ENCODE measurements around the gene GGT6. TPM values are rescaled to one million over a fixed set of nuclear protein-coding genes. Genes with fewer than 3 reads are reported as not detected.

The GGT6 gene
- total RNA-seq, 1 experiment from 2014 or later, result 3.7 TPM

DNA sequence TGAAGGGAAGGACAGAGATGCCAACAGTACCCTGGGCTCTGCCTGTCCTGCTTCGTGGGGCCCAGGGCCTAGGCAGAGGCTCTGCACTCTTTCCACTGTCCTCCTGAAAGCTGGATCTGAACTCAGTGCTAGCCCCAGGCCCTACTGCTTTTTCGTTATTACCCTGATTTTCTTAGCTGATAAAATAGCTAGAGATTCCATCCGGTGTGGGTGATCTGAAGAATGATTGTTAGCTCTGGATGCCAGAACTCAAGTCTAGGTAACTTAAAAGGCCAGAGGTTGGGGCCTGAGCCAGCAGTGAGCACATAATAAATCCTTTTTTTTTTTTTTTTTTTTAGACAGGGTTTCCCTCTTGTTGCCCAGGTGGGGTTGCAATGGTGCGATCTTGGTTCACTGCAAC is 3.4 kb downstream of the GGT6 start:
- Histone ChIP-seq H3K27me3 (ENCODE audit: insufficient read depth, low read depth) (no peaks in the 10 kb centered on the region), H2AFZ (no peak overlapping the region), H3K79me2 (ENCODE audit: low read depth) (peaks cover 32% of the 10 kb centered on the region), H3K4me2 (no peak overlapping the region), H3K4me3 (no peak overlapping the region), H3K27ac (no peak overlapping the region), H3K36me3 (ENCODE audit: low read depth) (peaks cover 18% of the 10 kb centered on the region), H3K9me3 (ENCODE audit: insufficient read depth, low read depth) (no peaks in the 10 kb centered on the region), H3K4me1 (replicated peaks; ENCODE audit: insufficient read depth) (peaks cover 15% of the 10 kb centered on the region), H3K9me2 (ENCODE audit: insufficient read depth) (no peaks in the 10 kb centered on the region), H3F3A (ENCODE audit: insufficient read depth, low read depth) (peaks cover 12% of the 10 kb centered on the region), H4K20me1 (ENCODE audit: insufficient read depth) (no peaks in the 10 kb centered on the region)
- TF ChIP-seq, protein P1, sequence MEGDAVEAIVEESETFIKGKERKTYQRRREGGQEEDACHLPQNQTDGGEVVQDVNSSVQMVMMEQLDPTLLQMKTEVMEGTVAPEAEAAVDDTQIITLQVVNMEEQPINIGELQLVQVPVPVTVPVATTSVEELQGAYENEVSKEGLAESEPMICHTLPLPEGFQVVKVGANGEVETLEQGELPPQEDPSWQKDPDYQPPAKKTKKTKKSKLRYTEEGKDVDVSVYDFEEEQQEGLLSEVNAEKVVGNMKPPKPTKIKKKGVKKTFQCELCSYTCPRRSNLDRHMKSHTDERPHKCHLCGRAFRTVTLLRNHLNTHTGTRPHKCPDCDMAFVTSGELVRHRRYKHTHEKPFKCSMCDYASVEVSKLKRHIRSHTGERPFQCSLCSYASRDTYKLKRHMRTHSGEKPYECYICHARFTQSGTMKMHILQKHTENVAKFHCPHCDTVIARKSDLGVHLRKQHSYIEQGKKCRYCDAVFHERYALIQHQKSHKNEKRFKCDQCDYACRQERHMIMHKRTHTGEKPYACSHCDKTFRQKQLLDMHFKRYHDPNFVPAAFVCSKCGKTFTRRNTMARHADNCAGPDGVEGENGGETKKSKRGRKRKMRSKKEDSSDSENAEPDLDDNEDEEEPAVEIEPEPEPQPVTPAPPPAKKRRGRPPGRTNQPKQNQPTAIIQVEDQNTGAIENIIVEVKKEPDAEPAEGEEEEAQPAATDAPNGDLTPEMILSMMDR (conservative IDR thresholded peaks at IDR 0.05), result no peak
- no peak for TF ChIP-seq EZH2 (IDR thresholded peaks at IDR 0.05; ENCODE audit: low read depth)
- intact Hi-C loops (cut with micrococcal nuclease; ENCODE audit: unreplicated experiment), result no loop called here
- BruUV-seq (replicated peaks), result no TSS peak
- ChIA-PET POLR2A (ENCODE audit: unreplicated experiment) (no interaction called here), CTCF (no interaction called here)
- DNase-seq, result no peak

GRCh38 chr17:4555873-4556759 is 4.3 kb downstream of the GGT6 start:
- ChIA-PET POLR2A (ENCODE audit: unreplicated experiment) (interaction anchor here (0.6 kb wide), 1 partner anchor 42 kb away, joined by 4 read pairs; no protein-coding TSS in a partner anchor), CTCF (interaction anchor here (0.6 kb wide), 1 partner anchor 22 kb away, joined by 4 read pairs; no protein-coding TSS in a partner anchor)
- peaks cover 26% of the 10 kb centered on the region for H3K36me3 ChIP-seq (ENCODE audit: low read depth)
- peak overlapping the region; percentile 97 for H3K4me2 ChIP-seq
- H4K20me1 ChIP-seq (ENCODE audit: insufficient read depth), result no peaks in the 10 kb centered on the region; the same call in 1 of the 2 replicates
- DNase-seq, result no peak
- H3K9me3 ChIP-seq (ENCODE audit: insufficient read depth, low read depth), result no peaks in the 10 kb centered on the region
- intact Hi-C loops (cut with micrococcal nuclease; ENCODE audit: unreplicated experiment), result loop anchor here (2.0 kb wide), 2 partner anchors 41 to 79 kb away; no protein-coding TSS in a partner anchor
- peak overlapping the region; percentile 94 for H3K4me3 ChIP-seq
- H3K27ac ChIP-seq, result no peak overlapping the region
- no peaks in the 10 kb centered on the region for H3K27me3 ChIP-seq (ENCODE audit: insufficient read depth, low read depth)
- no peaks in the 10 kb centered on the region for H3K9me2 ChIP-seq (ENCODE audit: insufficient read depth)
- H3F3A ChIP-seq (ENCODE audit: insufficient read depth, low read depth), result peaks cover 11% of the 10 kb centered on the region
- H2AFZ ChIP-seq, result peak overlapping the region; percentile 89
- H3K79me2 ChIP-seq (ENCODE audit: low read depth), result peaks cover 36% of the 10 kb centered on the region
- H3K4me1 ChIP-seq (replicated peaks; ENCODE audit: insufficient read depth), result peaks cover 15% of the 10 kb centered on the region
- TF ChIP-seq EZH2 (IDR thresholded peaks at IDR 0.05; ENCODE audit: low read depth), result no peak
- TF ChIP-seq, protein P1 (conservative IDR thresholded peaks at IDR 0.05), result no peak
- BruUV-seq (replicated peaks), result no TSS peak

- Histone ChIP-seq H3K36me3 (ENCODE audit: low read depth) (peaks cover 36% of the 10 kb centered on the region), H3K9me3 (ENCODE audit: insufficient read depth, low read depth) (no peaks in the 10 kb centered on the region), H3K4me1 (replicated peaks; ENCODE audit: insufficient read depth) (peaks cover 15% of the 10 kb centered on the region), H3K27ac (peak within 1 kb of the TSS; percentile 23), H3K9me2 (ENCODE audit: insufficient read depth) (no peaks in the 10 kb centered on the region), H3F3A (ENCODE audit: insufficient read depth, low read depth) (peaks cover 20% of the 10 kb centered on the region), H3K79me2 (ENCODE audit: low read depth) (peaks cover 45% of the 10 kb centered on the region), H3K27me3 (ENCODE audit: insufficient read depth, low read depth) (no peaks in the 10 kb centered on the region), H3K4me2 (peak within 1 kb of the TSS; percentile 97), H3K4me3 (peak within 1 kb of the TSS; percentile 94), H4K20me1 (ENCODE audit: insufficient read depth) (no peaks in the 10 kb centered on the region; the same call in 1 of the 2 replicates), H2AFZ (peak within 1 kb of the TSS; percentile 89)
- intact Hi-C loops (cut with micrococcal nuclease; ENCODE audit: unreplicated experiment), result loop anchor here (2.0 kb wide), 2 partner anchors 40 to 78 kb away; no protein-coding TSS in a partner anchor
- BruUV-seq (replicated peaks), result TSS peak; percentile 28
- ChIA-PET CTCF (interaction anchor here (0.6 kb wide), 1 partner anchor 23 kb away, joined by 4 read pairs; no protein-coding TSS in a partner anchor), POLR2A (ENCODE audit: unreplicated experiment) (interaction anchor here (0.6 to 1.0 kb wide), 3 partner anchors 41 to 73 kb away, joined by 3 to 4 read pairs (median 3); no protein-coding TSS in a partner anchor)
- peak; percentile 90 to 97 for DNase-seq
- TF ChIP-seq EZH2 (IDR thresholded peaks at IDR 0.05; ENCODE audit: low read depth), result no peak
- TF ChIP-seq, protein P1 (conservative IDR thresholded peaks at IDR 0.05), result 0 out of 2 replicates have a peak, but pooled peaks have one; percentile 26
These were observed 5.2 kb downstream of the GGT6 start, which contains the start of gene MYBBP1A for GRCh38 chr17:4554997-4555799. TSS of gene MYBBP1A (minus strand) at chr17:4555384. CDS start at chr17:4555324, 60 bp downstream.
